GM12874 (cell line): Measurements from ENCODE around the gene KCNH3.

Experiments
- CTCF ChIP-seq: IDR thresholded peaks from 2 replicates; pipeline ENCODE4 v1.5.1; 2011; ENCODE audit warnings: low read depth, mild to moderate bottlenecking, control low read depth, low read length, moderate library complexity; ENCODE audit not compliant: insufficient read depth

Gene KCNH3

GRCh38 chr12:49543221-49543913, 4.5 kb downstream of the KCNH3 start:
- TF ChIP-seq CTCF = no peak

GRCh38 chr12:49543914-49544815, 5.3 kb downstream of the KCNH3 start:
- TF ChIP-seq CTCF = no peak

GRCh38 chr12:49545815-49546214, 7.0 kb downstream of the KCNH3 start:
- no peak for TF ChIP-seq CTCF

- no peak for TF ChIP-seq CTCF
Observed at GRCh38 chr12:49546481-49546880, 7.7 kb downstream of the KCNH3 start.

- TF ChIP-seq CTCF = no peak
Observed at GRCh38 chr12:49547090-49547690, 8.4 kb downstream of the KCNH3 start.

- TF ChIP-seq CTCF = no peak
Observed at GRCh38 chr12:49548481-49548821, 9.6 kb downstream of the KCNH3 start.
